Measurements from ENCODE around the gene GSE1.
A peak's percentile ranks its signal among the peaks of the same experiment; 100 is the strongest.
"Not testable (repeated sequence)": the region's sequence is repeated elsewhere in the genome, so short reads cannot be mapped to it uniquely, and the experiment has no call there.

Gene GSE1

DNA sequence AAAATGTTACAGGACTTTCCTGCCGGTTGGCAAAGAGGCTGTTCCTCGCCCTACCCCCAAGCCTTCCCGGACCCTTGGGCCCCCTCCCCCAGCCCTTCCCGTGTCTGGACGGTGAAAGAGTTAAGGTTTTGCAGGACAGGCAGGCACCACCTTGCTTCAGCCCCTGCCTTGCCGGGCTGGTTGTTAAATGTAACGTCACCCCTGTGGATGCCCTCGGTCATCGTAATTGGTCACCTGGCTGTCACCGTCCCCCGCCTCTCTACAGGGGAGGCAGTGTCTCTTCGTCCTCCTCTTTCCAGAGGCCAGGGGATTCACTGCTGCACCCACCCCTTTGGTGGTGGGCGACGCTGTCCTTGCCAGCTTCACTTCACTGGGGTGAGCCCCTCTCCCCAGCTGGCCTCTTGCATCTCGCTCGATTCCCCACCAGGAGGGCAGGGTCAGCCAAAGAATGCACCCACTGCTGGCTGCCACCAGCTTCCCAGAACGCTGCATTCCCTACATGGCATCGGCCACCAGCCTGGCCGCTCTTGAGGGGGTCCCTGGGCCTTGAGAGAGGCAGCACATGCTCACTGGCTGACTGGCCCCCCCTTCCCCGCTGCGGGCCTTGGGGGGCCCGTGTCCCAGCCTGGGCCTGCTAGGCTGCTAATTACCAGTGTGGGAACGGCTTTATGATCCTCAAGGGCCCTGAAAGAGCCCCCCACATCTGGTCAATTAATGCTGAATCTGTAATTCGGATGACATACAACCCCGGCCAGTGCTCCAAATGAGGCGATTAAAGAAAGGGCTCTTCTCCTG is 25.2 kb upstream of the GSE1 start:
- no peak for DNase-seq (ENCODE audit: low read depth)
- no peak overlapping the region for H3K4me3 ChIP-seq (ENCODE audit: low read length)
- TF ChIP-seq, protein P1, sequence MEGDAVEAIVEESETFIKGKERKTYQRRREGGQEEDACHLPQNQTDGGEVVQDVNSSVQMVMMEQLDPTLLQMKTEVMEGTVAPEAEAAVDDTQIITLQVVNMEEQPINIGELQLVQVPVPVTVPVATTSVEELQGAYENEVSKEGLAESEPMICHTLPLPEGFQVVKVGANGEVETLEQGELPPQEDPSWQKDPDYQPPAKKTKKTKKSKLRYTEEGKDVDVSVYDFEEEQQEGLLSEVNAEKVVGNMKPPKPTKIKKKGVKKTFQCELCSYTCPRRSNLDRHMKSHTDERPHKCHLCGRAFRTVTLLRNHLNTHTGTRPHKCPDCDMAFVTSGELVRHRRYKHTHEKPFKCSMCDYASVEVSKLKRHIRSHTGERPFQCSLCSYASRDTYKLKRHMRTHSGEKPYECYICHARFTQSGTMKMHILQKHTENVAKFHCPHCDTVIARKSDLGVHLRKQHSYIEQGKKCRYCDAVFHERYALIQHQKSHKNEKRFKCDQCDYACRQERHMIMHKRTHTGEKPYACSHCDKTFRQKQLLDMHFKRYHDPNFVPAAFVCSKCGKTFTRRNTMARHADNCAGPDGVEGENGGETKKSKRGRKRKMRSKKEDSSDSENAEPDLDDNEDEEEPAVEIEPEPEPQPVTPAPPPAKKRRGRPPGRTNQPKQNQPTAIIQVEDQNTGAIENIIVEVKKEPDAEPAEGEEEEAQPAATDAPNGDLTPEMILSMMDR (conservative IDR thresholded peaks at IDR 0.05; ENCODE audit: low read depth, low read length), result peak; percentile 2

DNA sequence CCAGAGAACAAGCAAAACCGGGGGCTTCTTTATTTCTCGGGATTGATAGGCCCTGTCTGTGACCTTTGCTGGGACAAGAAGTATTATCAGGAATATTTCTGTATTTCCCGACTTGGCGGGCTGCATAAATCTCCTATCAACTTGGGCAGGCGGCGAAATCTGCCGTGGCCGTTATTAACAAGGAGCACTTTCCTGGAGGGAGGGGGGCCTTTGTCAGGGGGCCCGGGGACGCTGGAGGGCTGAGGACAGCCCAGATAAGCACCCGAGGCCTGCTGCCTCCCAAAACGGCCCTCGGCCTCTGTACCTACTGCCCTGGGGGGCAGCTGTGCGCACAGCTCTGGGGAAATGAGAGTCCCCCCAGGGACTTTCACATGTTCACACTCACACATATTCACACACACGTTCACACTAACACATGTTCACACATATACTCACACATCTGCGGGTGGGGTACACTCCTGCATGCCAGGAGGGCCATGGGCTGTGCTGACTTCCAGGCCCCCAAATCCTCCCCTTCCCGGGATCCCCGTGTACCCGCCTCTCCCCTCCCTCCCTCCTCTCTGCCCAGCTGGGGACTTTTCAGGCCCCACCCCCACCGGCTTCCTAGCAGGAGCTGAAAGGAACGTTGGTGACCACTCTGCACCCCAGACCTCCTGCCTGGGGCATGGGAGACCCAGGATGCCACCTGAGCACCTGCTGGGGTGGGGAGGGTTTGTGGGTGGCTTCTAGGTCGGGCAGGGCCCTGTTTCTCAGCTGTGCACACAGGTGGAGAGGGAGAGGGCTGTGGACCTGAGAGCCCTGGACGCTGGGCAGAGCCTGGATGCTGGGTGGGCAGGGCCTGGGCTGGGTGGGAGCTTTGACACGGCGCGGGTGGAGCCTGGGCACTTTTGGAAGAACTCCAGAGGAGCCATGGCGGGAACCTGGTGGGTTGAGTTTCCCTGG is 24.3 kb upstream of the GSE1 start:
- H3K4me3 ChIP-seq (ENCODE audit: low read length), result no peak overlapping the region
- no peak for DNase-seq (ENCODE audit: low read depth)
- TF ChIP-seq, protein P1 (conservative IDR thresholded peaks at IDR 0.05; ENCODE audit: low read depth, low read length), result no peak

DNA sequence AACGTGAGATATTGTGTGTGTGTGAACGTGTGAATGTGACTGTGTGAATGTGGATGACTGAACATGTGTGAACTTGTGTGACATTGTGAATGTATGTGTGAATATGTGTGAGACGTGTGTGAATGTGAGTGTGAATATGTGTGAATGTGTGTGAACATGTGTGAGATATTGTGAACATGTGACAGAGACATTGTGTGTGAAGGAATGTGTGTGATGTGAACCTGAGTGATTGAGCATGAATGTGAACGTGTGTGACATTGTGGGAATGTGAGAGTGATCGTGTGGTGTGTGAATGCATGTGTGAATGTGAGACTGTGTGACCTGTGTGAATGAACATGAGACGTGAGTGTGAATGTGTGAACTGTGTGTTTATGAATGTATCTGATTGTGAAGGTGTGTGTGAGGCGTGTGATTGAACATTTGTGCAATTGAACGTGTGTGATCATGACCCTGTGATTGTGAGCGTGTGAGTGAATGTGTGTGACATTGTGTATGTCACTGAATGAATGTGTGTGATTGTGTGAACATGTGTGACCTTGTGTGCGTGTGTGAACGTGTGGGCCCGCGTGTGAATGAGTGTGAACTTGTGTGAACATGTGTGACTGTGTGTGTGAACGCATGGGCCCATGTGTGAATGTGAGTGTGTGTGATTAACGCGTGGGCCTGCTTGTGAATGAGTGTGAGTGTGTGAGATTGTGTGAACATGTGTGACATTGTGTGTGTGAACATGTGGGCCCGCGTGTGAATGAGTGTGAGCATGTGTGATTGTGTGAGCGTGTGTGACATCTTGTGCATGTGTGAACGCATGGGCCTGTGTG is 23.2 kb upstream of the GSE1 start:
- TF ChIP-seq, protein P1 (conservative IDR thresholded peaks at IDR 0.05; ENCODE audit: low read depth, low read length), result no peak
- no peak overlapping the region for H3K4me3 ChIP-seq (ENCODE audit: low read length)
- no peak for DNase-seq (ENCODE audit: low read depth)

DNA sequence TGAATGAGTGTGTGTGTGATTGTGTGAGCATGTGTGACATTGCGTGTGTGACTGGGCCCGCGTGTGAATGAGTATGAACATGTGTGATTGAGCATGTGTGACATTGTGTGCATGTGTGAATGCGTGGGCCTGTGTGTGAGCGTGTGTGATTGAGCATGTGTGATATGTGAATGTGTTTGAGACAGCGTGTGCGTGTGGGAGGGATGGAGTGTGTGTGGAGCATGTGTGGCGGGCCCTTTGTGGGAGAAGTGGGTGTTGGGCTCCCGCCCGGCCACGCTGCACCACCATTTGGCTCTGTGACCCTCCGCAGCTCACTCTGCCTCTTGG is 22.7 kb upstream of the GSE1 start:
- TF ChIP-seq, protein P1 (conservative IDR thresholded peaks at IDR 0.05; ENCODE audit: low read depth, low read length), result no peak
- no peak overlapping the region for H3K4me3 ChIP-seq (ENCODE audit: low read length)
- DNase-seq (ENCODE audit: low read depth), result no peak

DNA sequence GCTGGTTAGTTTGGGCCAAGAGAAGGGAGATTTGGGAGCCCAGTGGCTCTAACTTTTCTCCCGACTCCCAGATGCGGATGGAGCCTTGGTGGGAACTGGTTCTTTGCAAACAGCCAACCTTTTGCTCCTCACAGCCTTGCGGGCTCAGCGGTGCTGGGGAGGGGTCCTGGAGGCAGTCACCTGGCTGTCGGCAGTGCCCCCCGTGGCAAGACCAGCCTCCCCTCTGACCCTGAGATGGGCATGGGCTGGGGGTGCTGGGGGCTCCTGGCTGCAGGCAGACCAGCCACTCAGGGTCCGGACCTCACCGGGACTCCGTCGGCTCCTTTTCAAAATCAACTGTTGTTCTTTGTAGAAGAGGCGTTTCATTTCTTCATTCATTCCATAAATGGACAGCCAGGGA is 21.7 kb upstream of the GSE1 start:
- H3K4me3 ChIP-seq (ENCODE audit: low read length), result no peak overlapping the region
- TF ChIP-seq, protein P1 (conservative IDR thresholded peaks at IDR 0.05; ENCODE audit: low read depth, low read length), result no peak
- no peak for DNase-seq (ENCODE audit: low read depth)

DNA sequence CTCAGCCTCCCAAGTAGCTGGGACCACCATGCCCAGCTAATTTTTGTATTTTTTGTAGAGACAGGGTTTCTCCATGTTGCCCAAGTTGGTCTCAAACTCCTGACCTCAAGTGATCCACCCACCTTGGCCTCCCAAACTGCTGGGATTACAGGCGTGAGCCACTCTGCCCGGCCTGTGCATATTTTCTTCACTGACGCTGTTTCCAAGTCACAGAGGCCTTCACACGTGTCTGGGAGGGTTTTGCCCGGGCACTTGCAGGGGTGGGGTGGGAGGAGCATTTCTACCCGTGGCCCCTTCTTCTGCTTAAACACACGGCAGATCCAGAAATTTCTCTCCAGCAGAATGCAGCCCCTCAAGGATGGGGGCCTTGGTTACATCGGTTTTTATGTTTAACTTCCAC is 20.8 kb upstream of the GSE1 start:
- DNase-seq (ENCODE audit: low read depth); H3K4me3 ChIP-seq (ENCODE audit: low read length): not testable (repeated sequence)
